DMS79 treated with DMSO at 0.1 percent for 48 hours (cell line): ENCODE data around the gene PFN2.

Source experiments
- DNase-seq: peaks from one replicate; lab custom pipeline; 2025; lab: John Stamatoyannopoulos, UW

PFN2 gene

DNA sequence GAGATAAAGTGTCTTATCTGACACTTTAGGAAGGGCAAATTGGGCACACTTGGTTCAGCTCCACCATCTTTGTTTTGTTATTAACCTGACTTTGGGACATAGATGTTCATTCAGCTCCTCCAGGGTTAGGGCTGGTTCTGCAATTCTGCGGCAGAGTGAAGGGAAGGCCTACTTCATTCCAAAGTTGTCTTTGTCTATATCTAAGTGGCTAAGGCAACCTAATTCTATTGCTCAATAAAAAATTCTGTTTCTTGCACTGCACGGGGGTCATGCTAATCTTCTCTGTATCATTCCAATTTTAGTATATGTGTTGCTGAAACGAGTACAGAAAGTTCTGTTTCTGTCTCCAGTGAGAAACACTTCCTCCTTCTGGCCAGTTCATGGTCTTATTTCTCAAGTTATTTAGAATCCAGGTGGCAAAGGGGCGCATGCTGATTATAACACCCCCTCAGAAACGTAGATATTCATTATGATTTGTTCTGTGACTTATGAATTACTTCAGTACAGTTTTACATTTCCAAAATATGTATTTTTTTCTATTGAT lies 53.5 kb downstream of the PFN2 start:
- no peak for DNase-seq
